LHCN-M2 (cell line): ENCODE results near the gene ETFBKMT. TPM values are rescaled to one million over a fixed set of nuclear protein-coding genes. Genes with fewer than 3 reads are reported as not detected.

Experiments used
- DNase-seq: peaks from one replicate; pipeline ENCODE4 v3.0.0-alpha.2; 2012; ENCODE audit warnings: low read depth
- polyA plus RNA-seq: library from polyadenylated mRNA; unstranded; fragments of >200 nt; gene quantifications from one replicate; pipeline ENCODE4 v1.2.1, GENCODE V29; 2012; ENCODE audit warnings: missing spikeins
- total RNA-seq: library from RNA; depleted of rRNA; stranded (reverse); fragments of >200 nt; gene quantifications from 2 replicates; pipeline ENCODE4 v1.2.3, GENCODE V29; 2014; rRNA removed

ETFBKMT gene
- 1.7 and 3.1 TPM in 2 replicates for total RNA-seq
- 1.6 TPM for polyA plus RNA-seq

- peak; percentile 86 for DNase-seq
These were observed at the start of gene ETFBKMT for GRCh38 chr12:31659087-31659942. TSS of gene ETFBKMT (plus strand) at chr12:31659688. CDS start at chr12:31661954, 2,266 bp downstream.

GRCh38 chr12:31612819-31613218, 46.7 kb upstream of the ETFBKMT start:
- DNase-seq = no peak

- DNase-seq = no peak
These were observed 41.1 kb upstream of the ETFBKMT start for GRCh38 chr12:31618228-31619025.

GRCh38 chr12:31620311-31620710, 39.2 kb upstream of the ETFBKMT start:
- DNase-seq = no peak

GRCh38 chr12:31622038-31622437, 37.5 kb upstream of the ETFBKMT start:
- DNase-seq = no peak

GRCh38 chr12:31626270-31626995, 33.1 kb upstream of the ETFBKMT start:
- DNase-seq = no peak

DNA sequence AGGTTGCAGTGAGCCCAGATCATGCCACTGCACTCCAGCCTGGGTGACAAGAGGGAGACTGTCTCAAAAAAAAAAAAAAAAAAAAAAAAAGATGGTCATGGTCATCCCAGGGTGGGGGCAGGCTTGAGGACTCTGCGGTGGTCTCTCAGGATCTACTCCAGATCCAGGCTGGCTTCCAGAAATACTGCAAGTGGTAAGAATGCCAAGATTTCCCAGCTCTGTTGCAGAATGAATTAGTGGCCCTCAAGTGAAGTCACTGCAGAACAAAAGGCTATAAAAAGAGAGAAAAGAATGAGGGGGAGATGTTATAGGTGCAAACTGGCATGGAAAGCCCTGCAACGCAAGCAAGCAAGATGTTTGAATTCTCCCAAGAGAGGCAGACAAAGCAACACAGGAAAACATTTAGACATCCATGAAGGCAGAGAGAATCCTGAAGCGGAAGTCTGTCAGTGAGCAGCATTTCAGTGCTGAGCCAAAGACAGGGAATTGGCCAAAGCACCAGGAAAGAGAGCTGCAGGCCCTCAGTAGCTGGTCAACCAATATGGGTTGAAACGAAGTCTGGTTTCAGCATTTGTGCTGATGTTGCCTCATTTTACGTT, 31.9 kb upstream of the ETFBKMT start:
- DNase-seq = no peak

- peak; percentile 34 for DNase-seq
These were observed 29.4 kb upstream of the ETFBKMT start for GRCh38 chr12:31629756-31630732.

GRCh38 chr12:31631023-31631724, 28.3 kb upstream of the ETFBKMT start:
- DNase-seq = no peak

GRCh38 chr12:31631809-31632208, 27.7 kb upstream of the ETFBKMT start:
- DNase-seq = no peak

- DNase-seq = no peak
These were observed 26.0 kb upstream of the ETFBKMT start for GRCh38 chr12:31633464-31633863.

GRCh38 chr12:31634620-31635019, 24.9 kb upstream of the ETFBKMT start:
- DNase-seq = no peak

GRCh38 chr12:31641509-31642090, 17.9 kb upstream of the ETFBKMT start:
- DNase-seq = no peak

GRCh38 chr12:31644536-31644935, 15.0 kb upstream of the ETFBKMT start:
- no peak for DNase-seq

GRCh38 chr12:31645924-31646323, 13.6 kb upstream of the ETFBKMT start:
- no peak for DNase-seq

GRCh38 chr12:31647086-31647491, 12.4 kb upstream of the ETFBKMT start:
- no peak for DNase-seq

DNA sequence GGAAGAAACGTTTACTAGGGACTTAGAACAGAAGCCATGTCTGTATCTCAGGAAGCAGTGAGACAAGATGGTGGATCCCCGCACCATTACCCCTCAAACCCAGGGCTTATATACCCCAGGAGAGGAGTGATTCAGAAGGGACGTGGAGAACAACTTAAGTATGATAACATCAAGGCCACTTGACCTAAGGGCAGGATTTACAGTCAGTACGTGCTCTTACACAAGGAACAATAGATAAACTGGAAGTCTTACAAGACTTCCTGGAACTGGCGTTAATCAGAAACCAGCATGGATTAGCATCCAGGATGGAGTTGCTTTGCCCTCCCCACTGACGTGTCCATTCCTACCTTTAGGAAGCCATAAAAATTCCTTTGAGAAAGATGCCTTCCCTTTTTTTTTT, 8.6 kb upstream of the ETFBKMT start:
- DNase-seq = no peak

- DNase-seq = no peak
These were observed 7.5 kb upstream of the ETFBKMT start for GRCh38 chr12:31651893-31652521.

- no peak for DNase-seq
These were observed 4.3 kb upstream of the ETFBKMT start for GRCh38 chr12:31655208-31655607.
